Measurements from ENCODE around the gene ZNF808.
A peak's percentile ranks its signal among the peaks of the same experiment; 100 is the strongest.
"Not testable (repeated sequence)": the region's sequence is repeated elsewhere in the genome, so short reads cannot be mapped to it uniquely, and the experiment has no call there.

ZNF808 gene

GRCh38 chr19:52601025-52601973 lies 73.8 kb downstream of the ZNF808 start:
- peak; percentile 86 to 94 for DNase-seq

- not testable (repeated sequence) for DNase-seq
Measured at GRCh38 chr19:52601974-52602366, 74.5 kb downstream of the ZNF808 start.

DNA sequence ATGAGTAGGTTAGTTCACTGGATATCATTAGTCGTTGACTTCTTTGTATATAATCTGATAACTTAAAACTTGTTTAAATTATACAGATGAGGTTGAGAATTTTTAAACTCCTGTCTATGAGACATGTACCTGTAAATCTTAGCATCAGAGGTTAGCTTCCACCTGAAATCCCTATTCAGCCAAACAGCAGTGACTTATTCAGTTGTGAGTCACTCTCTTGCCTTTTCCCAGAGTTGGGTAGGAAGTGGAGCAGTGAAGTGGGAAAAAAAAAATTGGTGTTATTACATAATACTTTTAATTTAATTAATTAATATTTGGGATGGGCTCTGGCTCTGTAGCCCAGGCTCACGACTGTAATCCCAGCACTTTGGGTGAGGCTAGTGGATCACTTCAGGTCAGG lies 75.5 kb downstream of the ZNF808 start:
- no peak for DNase-seq

GRCh38 chr19:52603558-52604207 lies 76.2 kb downstream of the ZNF808 start:
- no peak for DNase-seq
